OCI-LY1 (cell line): ENCODE measurements around the gene PTPN14.

ENCODE experiments used
- H2AFZ ChIP-seq: fragments of 200-600 bp; sonication (generic), shearing (Covaris generic); 2 replicates; pipeline ENCODE4 v1.6.0; 2014; ENCODE audit warnings: antibody characterized with exemption, mild to moderate bottlenecking, low read length
- H3F3A ChIP-seq: fragments of 200-600 bp; sonication (generic), shearing (Covaris generic); 2 replicates; pipeline ENCODE4 v1.6.0; 2014; ENCODE audit warnings: mild to moderate bottlenecking, antibody characterized with exemption, low read length, moderate library complexity; ENCODE audit not compliant: insufficient read depth
- H3K27ac ChIP-seq: fragments of 200-600 bp; sonication (generic); 2 replicates; pipeline ENCODE4 v1.5.1; 2014; ENCODE audit warnings: low read length, mixed run types, mild to moderate bottlenecking, low read depth; ENCODE audit not compliant: poor library complexity, severe bottlenecking
- H3K27me3 ChIP-seq: fragments of 200-600 bp; sonication (generic); 2 replicates; pipeline ENCODE4 v1.6.0; 2014; ENCODE audit warnings: antibody characterized with exemption, mild to moderate bottlenecking, low read length, moderate library complexity; ENCODE audit not compliant: insufficient read depth
- H3K36me3 ChIP-seq: fragments of 200-600 bp; sonication (generic); 2 replicates; pipeline ENCODE4 v1.6.1; 2014; ENCODE audit warnings: mild to moderate bottlenecking, antibody characterized with exemption, low read length, moderate library complexity, mixed read lengths; ENCODE audit not compliant: insufficient read depth
- H3K4me1 ChIP-seq: fragments of 200-600 bp; sonication (generic); 2 replicates; pipeline ENCODE4 v1.5.1; 2014; ENCODE audit warnings: mild to moderate bottlenecking, low read length, moderate library complexity; ENCODE audit not compliant: insufficient read depth, severe bottlenecking
- H3K4me2 ChIP-seq: fragments of 200-600 bp; sonication (generic), shearing (Covaris generic); 2 replicates; pipeline ENCODE4 v1.6.1; 2014; ENCODE audit warnings: low read length
- H3K4me3 ChIP-seq: fragments of 200-600 bp; sonication (generic); 2 replicates; pipeline ENCODE4 v1.5.1; 2014; ENCODE audit warnings: low read length, low read depth, mild to moderate bottlenecking, mixed read lengths; ENCODE audit not compliant: poor library complexity, severe bottlenecking
- H3K79me2 ChIP-seq: fragments of 200-600 bp; shearing (Covaris generic); 2 replicates; pipeline ENCODE4 v1.6.1; 2016; ENCODE audit warnings: mixed run types, low read length, mixed read lengths; ENCODE audit not compliant: insufficient read depth
- H3K9ac ChIP-seq: fragments of 200-600 bp; sonication (generic), shearing (Covaris generic); 2 replicates; pipeline ENCODE4 v1.6.1; 2014; ENCODE audit warnings: mild to moderate bottlenecking, low read length, mixed read lengths
- H3K9me2 ChIP-seq: fragments of 200-600 bp; sonication (generic), shearing (Covaris generic); 2 replicates; pipeline ENCODE4 v1.6.1; 2014; ENCODE audit warnings: low read depth, mild to moderate bottlenecking, low read length, mixed read lengths
- H3K9me3 ChIP-seq: fragments of 200-600 bp; shearing (Covaris generic); 2 replicates; pipeline ENCODE4 v1.6.1; 2014; ENCODE audit warnings: low read length, mixed read lengths
- H4K20me1 ChIP-seq: fragments of 200-600 bp; sonication (generic), shearing (Covaris generic); 2 replicates; pipeline ENCODE4 v1.6.0; 2016; ENCODE audit warnings: mild to moderate bottlenecking, low read length; ENCODE audit not compliant: insufficient read depth
- EZH2 ChIP-seq: fragments of 200-600 bp; sonication (generic), shearing (Covaris generic); IDR thresholded peaks from 2 replicates; pipeline ENCODE4 v1.8.0; 2017; ENCODE audit warnings: borderline replicate concordance, mixed run types, mild to moderate bottlenecking, antibody characterized with exemption, low read length, moderate library complexity, mixed read lengths
- TF ChIP-seq, protein P1 (sequence below): fragments of 200-600 bp; sonication (generic), shearing (Covaris generic); IDR thresholded peaks from 2 replicates; pipeline ENCODE4 v1.5.1; 2017; ENCODE audit warnings: mild to moderate bottlenecking, antibody characterized with exemption, low read length, moderate library complexity, mixed read lengths

PTPN14 gene

DNA sequence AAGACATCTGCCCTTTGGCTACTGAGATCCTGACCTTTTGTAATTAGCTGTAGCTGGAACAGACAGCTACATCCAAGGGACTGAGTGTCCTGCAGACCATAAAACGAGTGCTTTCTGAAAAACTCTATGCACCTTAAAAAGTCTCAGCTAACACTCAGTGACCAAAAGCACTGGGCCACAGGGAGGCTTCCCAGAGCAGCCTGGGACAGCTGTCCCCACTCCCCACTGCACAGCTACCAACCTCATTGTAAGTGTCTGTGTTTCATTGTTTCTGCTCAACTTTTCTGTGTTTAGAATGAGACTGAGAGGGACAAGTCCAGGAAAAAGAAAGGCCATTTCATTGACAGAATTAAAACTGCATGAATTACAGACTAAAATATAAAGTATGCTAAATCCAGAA, 189.8 kb downstream of the PTPN14 start:
- H3K4me1 ChIP-seq, result no peaks in the 10 kb centered on the region
- no peak overlapping the region for H3K9ac ChIP-seq
- H3K27me3 ChIP-seq, result no peaks in the 10 kb centered on the region
- no peak overlapping the region for H3K27ac ChIP-seq
- H3K4me2 ChIP-seq, result no peak overlapping the region
- H3K9me3 ChIP-seq, result no peaks in the 10 kb centered on the region
- H3K4me3 ChIP-seq, result no peak overlapping the region
- H3K36me3 ChIP-seq, result no peaks in the 10 kb centered on the region
- H3F3A ChIP-seq, result no peaks in the 10 kb centered on the region
- H3K9me2 ChIP-seq, result no peaks in the 10 kb centered on the region
- H2AFZ ChIP-seq, result no peak overlapping the region
- TF ChIP-seq, protein P1, sequence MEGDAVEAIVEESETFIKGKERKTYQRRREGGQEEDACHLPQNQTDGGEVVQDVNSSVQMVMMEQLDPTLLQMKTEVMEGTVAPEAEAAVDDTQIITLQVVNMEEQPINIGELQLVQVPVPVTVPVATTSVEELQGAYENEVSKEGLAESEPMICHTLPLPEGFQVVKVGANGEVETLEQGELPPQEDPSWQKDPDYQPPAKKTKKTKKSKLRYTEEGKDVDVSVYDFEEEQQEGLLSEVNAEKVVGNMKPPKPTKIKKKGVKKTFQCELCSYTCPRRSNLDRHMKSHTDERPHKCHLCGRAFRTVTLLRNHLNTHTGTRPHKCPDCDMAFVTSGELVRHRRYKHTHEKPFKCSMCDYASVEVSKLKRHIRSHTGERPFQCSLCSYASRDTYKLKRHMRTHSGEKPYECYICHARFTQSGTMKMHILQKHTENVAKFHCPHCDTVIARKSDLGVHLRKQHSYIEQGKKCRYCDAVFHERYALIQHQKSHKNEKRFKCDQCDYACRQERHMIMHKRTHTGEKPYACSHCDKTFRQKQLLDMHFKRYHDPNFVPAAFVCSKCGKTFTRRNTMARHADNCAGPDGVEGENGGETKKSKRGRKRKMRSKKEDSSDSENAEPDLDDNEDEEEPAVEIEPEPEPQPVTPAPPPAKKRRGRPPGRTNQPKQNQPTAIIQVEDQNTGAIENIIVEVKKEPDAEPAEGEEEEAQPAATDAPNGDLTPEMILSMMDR, result no peak
- TF ChIP-seq EZH2, result no peak
- no peaks in the 10 kb centered on the region for H3K79me2 ChIP-seq
- H4K20me1 ChIP-seq, result no peaks in the 10 kb centered on the region

DNA sequence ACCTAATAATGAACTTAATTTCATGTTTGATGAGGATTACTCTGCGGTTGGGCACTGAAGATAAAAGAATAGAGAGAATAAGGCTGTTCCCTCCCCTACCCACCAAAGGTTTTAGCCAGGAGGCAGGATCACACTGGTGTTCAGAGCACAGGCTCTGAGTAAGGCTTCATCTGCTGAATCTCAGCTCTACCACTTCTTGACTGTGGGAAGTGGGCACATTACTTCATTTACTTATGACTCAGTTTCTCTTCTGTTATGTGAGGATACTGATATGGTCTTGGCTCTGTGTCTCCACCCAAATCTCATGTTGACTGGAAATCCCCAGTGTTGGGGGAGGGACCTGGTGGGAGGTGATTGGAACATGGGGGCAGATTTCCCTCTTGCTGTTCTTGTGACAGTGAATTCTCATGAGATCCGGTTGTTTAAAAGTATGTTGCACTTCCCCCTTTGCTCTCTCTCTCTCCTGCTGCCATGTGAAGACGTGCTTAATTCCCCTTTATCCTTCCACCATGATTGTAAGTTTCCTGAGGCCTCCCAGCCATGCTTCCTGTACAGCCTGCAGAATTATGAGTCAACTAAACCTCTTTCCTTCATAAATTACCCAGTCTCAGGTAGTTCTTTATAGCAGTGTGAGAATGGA, 190.8 kb downstream of the PTPN14 start:
- no peak overlapping the region for H3K4me3 ChIP-seq
- no peaks in the 10 kb centered on the region for H3K36me3 ChIP-seq
- H3K27me3 ChIP-seq, result no peaks in the 10 kb centered on the region
- H3K4me2 ChIP-seq, result no peak overlapping the region
- no peak overlapping the region for H3K9ac ChIP-seq
- H3K79me2 ChIP-seq, result no peaks in the 10 kb centered on the region
- no peaks in the 10 kb centered on the region for H3F3A ChIP-seq
- H4K20me1 ChIP-seq, result no peaks in the 10 kb centered on the region
- H2AFZ ChIP-seq, result no peak overlapping the region
- no peaks in the 10 kb centered on the region for H3K9me3 ChIP-seq
- no peaks in the 10 kb centered on the region for H3K4me1 ChIP-seq
- no peak overlapping the region for H3K27ac ChIP-seq
- TF ChIP-seq, protein P1, result no peak
- no peak for TF ChIP-seq EZH2
- no peaks in the 10 kb centered on the region for H3K9me2 ChIP-seq

DNA sequence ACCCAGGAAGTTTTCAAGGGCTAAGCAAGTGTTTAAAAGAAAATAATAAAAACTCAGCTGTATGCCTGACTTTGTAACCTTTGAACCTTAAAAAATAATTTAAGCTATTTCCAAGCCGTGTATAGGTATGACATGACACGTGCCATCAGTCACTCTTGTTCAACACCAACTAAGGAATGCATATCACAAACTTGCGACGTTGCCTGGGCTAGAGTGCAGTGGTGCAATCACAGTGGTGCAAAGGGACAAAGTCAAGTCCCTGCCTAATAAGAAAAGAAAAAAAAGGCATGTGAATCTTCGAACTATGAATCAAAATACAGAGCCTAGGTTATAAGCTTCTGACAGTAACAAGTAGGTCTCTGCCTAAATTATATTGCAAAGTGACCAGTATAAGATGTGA, 191.3 kb downstream of the PTPN14 start:
- Histone ChIP-seq H3K4me1 (no peaks in the 10 kb centered on the region), H3F3A (no peaks in the 10 kb centered on the region), H4K20me1 (no peaks in the 10 kb centered on the region), H2AFZ (no peak overlapping the region), H3K27me3 (no peaks in the 10 kb centered on the region), H3K9me2 (no peaks in the 10 kb centered on the region), H3K36me3 (no peaks in the 10 kb centered on the region), H3K4me3 (no peak overlapping the region), H3K9ac (no peak overlapping the region), H3K4me2 (no peak overlapping the region), H3K9me3 (no peaks in the 10 kb centered on the region), H3K79me2 (no peaks in the 10 kb centered on the region), H3K27ac (no peak overlapping the region)
- TF ChIP-seq, protein P1, result no peak
- no peak for TF ChIP-seq EZH2
